Fibroblast of lung (primary cell): ENCODE measurements around the gene PROX2. TPM values are rescaled to one million over a fixed set of nuclear protein-coding genes. Genes with fewer than 3 reads are reported as not detected.

Source experiments
- DNase-seq, 2 donors: peaks; one replicate each; pipeline versions ENCODE4 v3.0.0 to v3.0.0-alpha.2; 2010; ENCODE audit warnings: low read depth in 2 of 2
- H2AFZ ChIP-seq: 2 replicates; pipeline ENCODE4 v1.5.1; 2012; ENCODE audit warnings: low read length, control low read depth, inconsistent platforms
- H3K27ac ChIP-seq: 2 replicates; pipeline ENCODE4 v1.5.1; 2011; ENCODE audit warnings: low read length, control low read depth; ENCODE audit not compliant: insufficient read depth
- H3K27me3 ChIP-seq: 2 replicates; pipeline ENCODE4 v1.5.1; 2011; ENCODE audit warnings: mild to moderate bottlenecking, low read length; ENCODE audit not compliant: control insufficient read depth, insufficient read depth
- H3K36me3 ChIP-seq: 2 replicates; pipeline ENCODE4 v1.5.1; 2011; ENCODE audit warnings: low read length; ENCODE audit not compliant: control insufficient read depth, insufficient read depth
- H3K4me1 ChIP-seq: 2 replicates; pipeline ENCODE4 v1.5.1; 2011; ENCODE audit warnings: low read length; ENCODE audit not compliant: control insufficient read depth, insufficient read depth; ENCODE audit errors: extremely low read depth
- H3K4me2 ChIP-seq: 2 replicates; pipeline ENCODE4 v1.5.1; 2011; ENCODE audit warnings: low read length, control low read depth; ENCODE audit not compliant: insufficient read depth; ENCODE audit errors: extremely low read depth
- H3K4me3 ChIP-seq, 4 experiments: fragments of 200-600 bp in 1 of 4; sonication (generic) in 1 of 4; replicated peaks in 1 of 4; 2 replicates each; pipeline ENCODE4 v1.5.1; 2011 to 2016; ENCODE audit warnings: low read length in 4 of 4, low read depth in 3 of 4, mild to moderate bottlenecking in 3 of 4, control low read depth in 2 of 4, inconsistent platforms in 1 of 4, mixed read lengths in 1 of 4; ENCODE audit not compliant: insufficient read depth in 1 of 4; ENCODE audit errors: control extremely low read depth in 1 of 4
- H3K79me2 ChIP-seq: 2 replicates; pipeline ENCODE4 v1.5.1; 2012; ENCODE audit warnings: mild to moderate bottlenecking, low read length, inconsistent platforms; ENCODE audit not compliant: control insufficient read depth, insufficient read depth
- H3K9ac ChIP-seq: 2 replicates; pipeline ENCODE4 v1.5.1; 2011; ENCODE audit warnings: mild to moderate bottlenecking, low read length, control low read depth; ENCODE audit not compliant: insufficient read depth
- H3K9me3 ChIP-seq: 2 replicates; pipeline ENCODE4 v1.5.1; 2012; ENCODE audit warnings: low read depth, low read length; ENCODE audit not compliant: control insufficient read depth, insufficient read depth
- H4K20me1 ChIP-seq: 2 replicates; pipeline ENCODE4 v1.5.1; 2011; ENCODE audit warnings: low read length; ENCODE audit not compliant: control insufficient read depth, insufficient read depth; ENCODE audit errors: extremely low read depth
- CTCF ChIP-seq, 2 donors: IDR thresholded peaks in 1 of 2; conservative IDR thresholded peaks in 1 of 2; 1 replicate in 1 of 2; 2 replicates in 1 of 2; pipeline ENCODE4 v1.5.1; 2011 to 2012; ENCODE audit warnings: low read length in 2 of 2, control low read depth in 1 of 2, inconsistent platforms in 1 of 2, low read depth in 1 of 2, mild to moderate bottlenecking in 1 of 2
- EZH2 ChIP-seq: IDR thresholded peaks from 2 replicates; pipeline ENCODE4 v1.5.1; 2012; ENCODE audit warnings: low read length, control low read depth, mild to moderate bottlenecking; ENCODE audit errors: missing control alignments
- polyA plus RNA-seq, 2 donors: library from polyadenylated mRNA; depleted of rRNA in 1 of 2; stranded (reverse) in 1 of 2; unstranded in 1 of 2; fragments of >200 nt; gene quantifications; 2 replicates each; pipeline ENCODE4 v1.2.1, GENCODE V29; 2011 to 2012; ENCODE audit warnings: missing spikeins in 1 of 2
- total RNA-seq: library from RNA; depleted of rRNA; stranded (reverse); fragments of >200 nt; gene quantifications from 2 replicates; pipeline ENCODE4 v1.2.1, GENCODE V29; 2014

The PROX2 gene
- total and polyA plus RNA-seq, 2 donors (not counting 1 experiment from before 2014, with no cell fraction given) = 0.01 TPM; not detected in 1

DNA sequence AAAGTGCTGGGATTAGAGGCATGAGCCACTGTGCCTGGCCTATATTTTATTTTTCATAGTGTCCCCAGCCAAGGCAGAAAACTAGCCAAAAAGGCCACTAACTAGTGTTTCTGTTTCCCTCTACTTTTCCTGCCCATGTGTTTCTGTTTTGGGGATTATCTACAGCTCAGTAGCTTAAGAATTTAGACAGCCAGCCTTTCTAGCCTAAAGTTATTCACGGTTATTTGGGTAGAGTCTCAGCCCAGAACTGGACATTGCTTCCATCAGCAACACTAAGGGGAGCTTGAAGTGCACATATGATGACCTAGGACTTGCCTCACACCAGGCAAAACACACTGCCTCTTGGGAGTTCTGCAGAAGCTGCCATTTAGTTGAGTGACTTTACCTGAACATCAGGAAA, 17.9 kb downstream of the PROX2 start:
- Histone ChIP-seq H3K79me2 (no peaks in the 10 kb centered on the region), H3K27me3 (no peaks in the 10 kb centered on the region), H2AFZ (no peak overlapping the region), H3K36me3 (no peaks in the 10 kb centered on the region), H3K4me3 (no peak overlapping the region), H3K27ac (no peak overlapping the region), H4K20me1 (no peaks in the 10 kb centered on the region), H3K9ac (no peak overlapping the region), H3K9me3 (no peaks in the 10 kb centered on the region), H3K4me2 (no peak overlapping the region), H3K4me1 (peaks cover 15% of the 10 kb centered on the region)
- no peak for DNase-seq
- no peak for TF ChIP-seq EZH2

- no peak overlapping the region for H3K4me3 ChIP-seq
- TF ChIP-seq EZH2 = no peak
- H3K27me3 ChIP-seq = no peaks in the 10 kb centered on the region
- H3K27ac ChIP-seq = no peak overlapping the region
- DNase-seq = no peak
- no peak overlapping the region for H3K9ac ChIP-seq
- H3K36me3 ChIP-seq = no peaks in the 10 kb centered on the region
- no peaks in the 10 kb centered on the region for H3K9me3 ChIP-seq
- H2AFZ ChIP-seq = no peak overlapping the region
- no peaks in the 10 kb centered on the region for H4K20me1 ChIP-seq
- H3K4me1 ChIP-seq = peaks cover 15% of the 10 kb centered on the region
- H3K79me2 ChIP-seq = no peaks in the 10 kb centered on the region
- H3K4me2 ChIP-seq = no peak overlapping the region
Observed at GRCh38 chr14:74856366-74856765, 19.6 kb downstream of the PROX2 start.

- Histone ChIP-seq H2AFZ (no peak overlapping the region), H3K79me2 (no peaks in the 10 kb centered on the region), H3K4me1 (peaks cover 15% of the 10 kb centered on the region), H3K27me3 (no peaks in the 10 kb centered on the region), H3K9ac (no peak overlapping the region), H3K9me3 (no peaks in the 10 kb centered on the region), H3K27ac (no peak overlapping the region), H3K4me3 (no peak overlapping the region), H3K36me3 (no peaks in the 10 kb centered on the region), H4K20me1 (no peaks in the 10 kb centered on the region), H3K4me2 (no peak overlapping the region)
- no peak for DNase-seq
- TF ChIP-seq CTCF (conservative IDR thresholded peaks at IDR 0.05 in 1 of 2, IDR thresholded peaks at IDR 0.05 in 1 of 2; ENCODE audit: low read depth in 1 of 2, low read length in 2 of 2) (no peak), EZH2 (no peak)
Observed at GRCh38 chr14:74855945-74856344, 20.0 kb downstream of the PROX2 start.

DNA sequence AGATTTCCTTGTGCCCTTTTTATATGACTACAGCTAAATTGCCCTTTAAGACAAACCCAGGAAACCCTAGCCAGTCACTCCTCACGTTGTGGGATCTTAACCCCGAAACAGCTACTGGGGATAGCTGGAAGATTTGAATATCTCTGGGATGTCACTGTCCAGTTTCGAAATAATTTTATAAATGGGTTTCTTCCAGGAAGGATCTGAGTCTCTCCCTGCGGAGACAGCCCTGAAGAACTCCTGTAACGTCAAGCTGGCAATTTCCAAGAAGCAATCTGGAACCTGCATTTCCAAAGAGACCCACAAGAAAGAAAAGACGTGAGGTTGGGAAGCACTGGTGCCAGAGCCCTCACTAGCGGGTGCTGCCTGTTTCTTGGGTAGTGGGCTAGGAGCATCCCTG, 20.9 kb downstream of the PROX2 start:
- Histone ChIP-seq H3K4me2 (peak overlapping the region; percentile 4), H2AFZ (no peak overlapping the region), H3K27ac (no peak overlapping the region), H3K4me1 (peaks cover 12% of the 10 kb centered on the region), H3K79me2 (no peaks in the 10 kb centered on the region), H4K20me1 (no peaks in the 10 kb centered on the region), H3K9ac (no peak overlapping the region), H3K4me3 (no peak overlapping the region), H3K27me3 (no peaks in the 10 kb centered on the region), H3K9me3 (no peaks in the 10 kb centered on the region), H3K36me3 (no peaks in the 10 kb centered on the region)
- TF ChIP-seq CTCF (conservative IDR thresholded peaks at IDR 0.05 in 1 of 2, IDR thresholded peaks at IDR 0.05 in 1 of 2; ENCODE audit: low read depth in 1 of 2, low read length in 2 of 2) = no peak
- TF ChIP-seq EZH2 = no peak
- DNase-seq = no peak
